Uterus (tissue), 2 donors: Measurements from ENCODE around the gene MYOD1.

ENCODE experiments used
- CTCF ChIP-seq, 4 experiments: fragments of 200-600 bp in 2 of 4; fragments of 450-650 bp in 2 of 4; sonication (generic) in 2 of 4; IDR thresholded peaks; one replicate each; pipeline ENCODE4 v1.5.1; 2016 to 2019; ENCODE audit warnings: antibody characterized with exemption in 4 of 4, mild to moderate bottlenecking in 2 of 4, moderate library complexity in 1 of 4
- POLR2A ChIP-seq, 2 donors: fragments of 450-650 bp; IDR thresholded peaks; one replicate each; pipeline ENCODE4 v1.6.1; 2016; ENCODE audit warnings: antibody characterized with exemption in 2 of 2, mild to moderate bottlenecking in 1 of 2, moderate library complexity in 1 of 2

GRCh38 chr11:17722000-17722643 is 2.8 kb downstream of the MYOD1 start:
- TF ChIP-seq POLR2A (IDR thresholded peaks at IDR 0.05) (no peak), CTCF (IDR thresholded peaks at IDR 0.05) (no peak)
